Activated B cell treated with CpG ODN at 0.5 μM for 24 hours (primary cell): ENCODE results near the gene RPLP2. TPM values are rescaled to one million over a fixed set of nuclear protein-coding genes. Genes with fewer than 3 reads are reported as not detected.

Source experiments
- ATAC-seq: fragments of 200-7000 bp; cut with Tn5 transposase; one replicate; pipeline ENCODE4 v1.10.0; 2021; ENCODE audit warnings: low read depth, mild to moderate bottlenecking, moderate library complexity
- CTCF ChIA-PET: fragments of 350-600 bp; sonication (Branson Sonifier 250); formaldehyde crosslinking; loops from one replicate; lab custom pipeline; 2021; ENCODE audit warnings: antibody characterized with exemption; lab: Charles Lee
- POLR2A ChIA-PET: fragments of 350-600 bp; sonication (Branson Sonifier 250); formaldehyde crosslinking; loops from one replicate; lab custom pipeline; 2021; ENCODE audit warnings: antibody characterized with exemption; lab: Charles Lee
- DNase-seq: peaks from one replicate; pipeline ENCODE4 v3.0.0; 2022
- H3K27ac Mint-ChIP-seq: one replicate; pipeline ENCODE4 v1.8.0; 2020; ENCODE audit warnings: mixed read lengths
- H3K27me3 Mint-ChIP-seq: one replicate; pipeline ENCODE4 v1.8.0; 2021; ENCODE audit warnings: mixed read lengths
- H3K36me3 Mint-ChIP-seq: one replicate; pipeline ENCODE4 v1.8.0; 2021; ENCODE audit warnings: low read depth, mixed read lengths
- H3K4me1 Mint-ChIP-seq: one replicate; pipeline ENCODE4 v1.8.0; 2021; ENCODE audit warnings: mixed read lengths
- H3K4me3 Mint-ChIP-seq: one replicate; pipeline ENCODE4 v1.8.0; 2020; ENCODE audit warnings: mild to moderate bottlenecking, mixed read lengths
- H3K9me3 Mint-ChIP-seq: one replicate; pipeline ENCODE4 v1.8.0; 2020; ENCODE audit warnings: mixed read lengths
- intact Hi-C: fragments of 100-400 bp; cut with micrococcal nuclease; formaldehyde crosslinking; loops from one replicate; pipeline ENCODE4 v1.15.1; 2024
- total RNA-seq: library from RNA; stranded (reverse); gene quantifications from 2 replicates; pipeline ENCODE4 v1.2.3, GENCODE V29; 2022
- TF ChIP-seq, protein P1 (sequence below): fragments of 200-600 bp; IDR thresholded peaks from one replicate; pipeline ENCODE4 v1.8.0; 2022; ENCODE audit warnings: antibody characterized with exemption, mild to moderate bottlenecking

Gene RPLP2
- total RNA-seq, 1 donor from 2014 or later: 4,124 TPM

DNA sequence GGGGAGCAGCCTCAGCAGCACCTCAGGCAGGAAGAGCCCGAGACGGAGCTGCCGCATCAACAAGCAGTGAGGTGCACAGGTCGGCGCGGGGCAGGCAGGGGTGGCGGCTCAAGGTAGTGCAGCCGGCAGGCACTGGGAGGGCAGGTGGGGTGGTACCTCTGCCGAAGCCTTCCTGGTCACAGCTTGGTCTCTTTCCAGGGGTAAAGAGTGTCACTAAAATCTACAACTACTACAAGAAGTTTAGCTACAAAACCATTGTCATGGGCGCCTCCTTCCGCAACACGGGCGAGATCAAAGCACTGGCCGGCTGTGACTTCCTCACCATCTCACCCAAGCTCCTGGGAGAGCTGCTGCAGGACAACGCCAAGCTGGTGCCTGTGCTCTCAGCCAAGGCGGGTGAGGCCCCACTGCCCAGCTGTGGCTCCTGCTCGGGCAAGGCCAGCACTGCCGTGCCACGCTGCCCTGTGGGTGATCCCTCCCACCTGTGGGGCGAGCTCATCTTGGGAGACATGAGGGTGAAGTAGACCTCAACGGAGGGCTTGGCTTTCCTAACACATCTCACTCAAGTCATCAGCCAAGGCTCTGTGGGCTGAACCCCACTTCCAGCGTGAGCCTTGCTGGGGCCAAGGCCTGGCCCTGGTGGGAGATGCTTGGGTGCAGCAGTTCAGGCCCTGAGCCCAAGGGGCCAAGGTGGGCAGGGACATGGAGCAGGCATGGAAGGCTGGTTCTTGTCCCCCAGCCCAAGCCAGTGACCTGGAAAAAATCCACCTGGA lies 46.0 kb upstream of the RPLP2 start:
- intact Hi-C loops: no loop called here
- peaks cover 72% of the 10 kb centered on the region for H3K36me3 Mint-ChIP-seq

DNA sequence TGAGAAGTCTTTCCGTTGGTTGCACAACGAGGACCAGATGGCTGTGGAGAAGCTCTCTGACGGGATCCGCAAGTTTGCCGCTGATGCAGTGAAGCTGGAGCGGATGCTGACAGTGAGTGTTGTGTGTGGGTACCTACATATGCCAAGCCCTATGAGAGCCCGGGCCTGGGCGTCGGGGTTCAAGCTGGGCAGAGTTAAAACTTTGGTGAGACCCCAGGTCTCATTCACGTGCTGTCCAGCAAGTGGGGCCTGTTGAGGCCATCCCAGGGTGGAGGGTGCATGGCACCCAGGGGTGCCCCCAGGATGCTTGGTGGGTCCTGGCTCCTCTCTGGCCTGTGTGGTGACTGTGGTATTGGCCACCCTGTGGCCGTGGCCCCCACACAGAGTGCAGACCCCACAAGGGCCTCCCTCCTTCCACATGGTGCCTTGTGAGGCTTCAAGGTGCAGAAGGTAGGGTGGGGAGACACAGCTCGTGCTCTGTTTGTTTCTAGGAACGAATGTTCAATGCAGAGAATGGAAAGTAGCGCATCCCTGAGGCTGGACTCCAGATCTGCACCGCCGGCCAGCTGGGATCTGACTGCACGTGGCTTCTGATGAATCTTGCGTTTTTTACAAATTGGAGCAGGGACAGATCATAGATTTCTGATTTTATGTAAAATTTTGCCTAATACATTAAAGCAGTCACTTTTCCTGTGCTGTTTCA lies 45.3 kb upstream of the RPLP2 start:
- intact Hi-C loops: loop anchor here (1.0 kb wide), 7 partner anchors 13 to 209 kb away; partner anchors contain the start of genes GATD1, SLC25A22 and TALDO1
- TF ChIP-seq, protein P1, sequence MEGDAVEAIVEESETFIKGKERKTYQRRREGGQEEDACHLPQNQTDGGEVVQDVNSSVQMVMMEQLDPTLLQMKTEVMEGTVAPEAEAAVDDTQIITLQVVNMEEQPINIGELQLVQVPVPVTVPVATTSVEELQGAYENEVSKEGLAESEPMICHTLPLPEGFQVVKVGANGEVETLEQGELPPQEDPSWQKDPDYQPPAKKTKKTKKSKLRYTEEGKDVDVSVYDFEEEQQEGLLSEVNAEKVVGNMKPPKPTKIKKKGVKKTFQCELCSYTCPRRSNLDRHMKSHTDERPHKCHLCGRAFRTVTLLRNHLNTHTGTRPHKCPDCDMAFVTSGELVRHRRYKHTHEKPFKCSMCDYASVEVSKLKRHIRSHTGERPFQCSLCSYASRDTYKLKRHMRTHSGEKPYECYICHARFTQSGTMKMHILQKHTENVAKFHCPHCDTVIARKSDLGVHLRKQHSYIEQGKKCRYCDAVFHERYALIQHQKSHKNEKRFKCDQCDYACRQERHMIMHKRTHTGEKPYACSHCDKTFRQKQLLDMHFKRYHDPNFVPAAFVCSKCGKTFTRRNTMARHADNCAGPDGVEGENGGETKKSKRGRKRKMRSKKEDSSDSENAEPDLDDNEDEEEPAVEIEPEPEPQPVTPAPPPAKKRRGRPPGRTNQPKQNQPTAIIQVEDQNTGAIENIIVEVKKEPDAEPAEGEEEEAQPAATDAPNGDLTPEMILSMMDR: no peak
- POLR2A ChIA-PET: no interaction called here
- Mint-ChIP-seq H3K36me3 (peaks cover 68% of the 10 kb centered on the region), H3K4me3 (no peak overlapping the region), H3K4me1 (peaks cover 3% of the 10 kb centered on the region), H3K27ac (no peak overlapping the region), H3K27me3 (no peaks in the 10 kb centered on the region), H3K9me3 (no peaks in the 10 kb centered on the region)
- DNase-seq: no peak
- no peak for ATAC-seq
- CTCF ChIA-PET: interaction anchor here (1.2 kb wide), 1 partner anchor 16 kb away, joined by 3 read pairs; no protein-coding TSS in a partner anchor

More for the DNA sequence above, 46.0 kb upstream of the RPLP2 start:
- H3K27me3 Mint-ChIP-seq: no peaks in the 10 kb centered on the region
- POLR2A ChIA-PET: no interaction called here
- CTCF ChIA-PET: no interaction called here
- H3K9me3 Mint-ChIP-seq: no peaks in the 10 kb centered on the region
- no peak for DNase-seq
- H3K4me3 Mint-ChIP-seq: no peak overlapping the region
- TF ChIP-seq, protein P1: no peak
- no peak for ATAC-seq
- peaks cover 3% of the 10 kb centered on the region for H3K4me1 Mint-ChIP-seq
- H3K27ac Mint-ChIP-seq: no peak overlapping the region

DNA sequence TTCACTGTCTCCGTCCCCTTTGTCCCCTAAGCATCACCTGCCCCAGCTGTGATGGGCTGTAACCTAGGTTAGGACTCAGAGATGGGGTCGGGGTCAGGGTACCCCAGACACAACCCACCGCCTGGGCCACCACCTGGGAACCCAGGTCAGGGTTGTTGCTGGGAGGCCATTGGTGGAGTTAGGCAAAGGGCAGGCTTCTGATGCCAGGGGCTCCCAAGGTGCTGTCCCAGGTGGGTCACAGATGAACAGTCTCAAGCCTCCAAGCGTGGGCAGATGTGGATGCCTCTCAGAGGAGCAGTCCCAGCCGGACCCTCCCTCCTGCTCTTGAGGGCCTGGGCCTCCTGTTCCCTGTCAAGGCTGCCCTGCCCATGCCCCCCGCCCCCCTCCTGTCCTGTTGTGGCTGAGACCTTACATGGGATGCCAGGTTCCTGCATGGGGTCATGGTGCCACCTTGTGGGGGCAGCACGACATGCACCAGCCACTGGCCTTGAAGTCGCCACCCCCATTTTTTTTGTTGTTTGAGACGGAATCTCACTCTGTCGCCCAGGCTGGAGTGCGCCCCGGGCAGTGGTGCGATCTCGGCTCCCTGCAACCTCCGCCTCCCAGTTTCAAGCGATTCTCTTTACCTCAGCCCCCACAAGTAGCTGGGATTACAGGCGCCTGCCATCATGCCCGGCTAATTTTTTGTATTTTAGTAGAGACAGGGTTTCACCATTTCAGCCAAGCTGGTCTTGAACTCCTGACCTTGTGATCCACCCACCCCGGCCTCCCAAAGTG lies 44.6 kb upstream of the RPLP2 start:
- POLR2A ChIA-PET: interaction anchor here (1.1 kb wide), 1 partner anchor 32 kb away, joined by 3 read pairs; no protein-coding TSS in a partner anchor
- Mint-ChIP-seq H3K36me3 (peaks cover 68% of the 10 kb centered on the region), H3K27me3 (no peaks in the 10 kb centered on the region), H3K4me3 (no peak overlapping the region), H3K4me1 (peaks cover 3% of the 10 kb centered on the region), H3K27ac (no peak overlapping the region), H3K9me3 (no peaks in the 10 kb centered on the region)
- ATAC-seq (peak; percentile 91), DNase-seq (peak; percentile 55)
- intact Hi-C loops: loop anchor here (1.0 kb wide), 7 partner anchors 12 to 210 kb away; partner anchors contain the start of genes GATD1, SLC25A22 and TALDO1
- TF ChIP-seq, protein P1: no peak
- CTCF ChIA-PET: interaction anchor here (1.2 to 1.5 kb wide), 2 partner anchors 17 to 103 kb away, joined by 3 read pairs; no protein-coding TSS in a partner anchor

DNA sequence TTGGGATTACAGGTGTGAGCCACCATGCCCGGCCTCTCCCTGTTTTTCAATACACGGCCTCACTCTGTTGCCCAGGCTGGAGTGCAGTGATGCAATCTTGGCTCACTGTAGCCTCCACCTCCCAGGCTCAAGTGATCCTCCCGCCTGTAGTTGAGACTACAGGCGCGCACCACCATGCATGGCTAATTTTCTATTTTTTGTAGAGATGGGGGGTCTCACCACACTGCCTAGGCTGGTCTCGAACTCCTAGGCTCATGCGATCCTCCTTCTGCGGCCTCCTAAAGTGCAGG lies 44.0 kb upstream of the RPLP2 start:
- CTCF ChIA-PET: interaction anchor here (1.5 kb wide), 1 partner anchor 103 kb away, joined by 3 read pairs; no protein-coding TSS in a partner anchor
- TF ChIP-seq, protein P1: no peak
- no peak for DNase-seq
- H3K4me3 Mint-ChIP-seq: no peak overlapping the region
- H3K27me3 Mint-ChIP-seq: no peaks in the 10 kb centered on the region
- no peak overlapping the region for H3K27ac Mint-ChIP-seq
- ATAC-seq: no peak
- peaks cover 3% of the 10 kb centered on the region for H3K4me1 Mint-ChIP-seq
- intact Hi-C loops: loop anchor here (1.0 kb wide), 7 partner anchors 12 to 210 kb away; partner anchors contain the start of genes GATD1, SLC25A22 and TALDO1
- no peaks in the 10 kb centered on the region for H3K9me3 Mint-ChIP-seq
- peaks cover 71% of the 10 kb centered on the region for H3K36me3 Mint-ChIP-seq
- POLR2A ChIA-PET: interaction anchor here (1.1 kb wide), 1 partner anchor 31 kb away, joined by 3 read pairs; no protein-coding TSS in a partner anchor
